ENCODE measurements around the gene CYP3A5.

Gene CYP3A5

GRCh38 chr7:99619571-99620130 is 60.1 kb downstream of the CYP3A5 start:
- no peak overlapping the region for H3K4me3 ChIP-seq (replicated peaks in 1 of 2; ENCODE audit: low read depth in 2 of 2, low read length in 2 of 2)
- no peak for TF ChIP-seq CTCF (IDR thresholded peaks at IDR 0.05; ENCODE audit: low read depth, low read length)
- no peak for DNase-seq (ENCODE audit: low read depth in 2 of 2)

- no peak overlapping the region for H3K4me3 ChIP-seq (replicated peaks in 1 of 2; ENCODE audit: low read depth in 2 of 2, low read length in 2 of 2)
- TF ChIP-seq CTCF (IDR thresholded peaks at IDR 0.05; ENCODE audit: low read depth, low read length) = no peak
These were observed 61.1 kb downstream of the CYP3A5 start for GRCh38 chr7:99618726-99619125.

GRCh38 chr7:99617192-99617781 is 62.5 kb downstream of the CYP3A5 start:
- no peak for DNase-seq (ENCODE audit: low read depth in 2 of 2)
- no peak for TF ChIP-seq CTCF (IDR thresholded peaks at IDR 0.05; ENCODE audit: low read depth, low read length)
- peak overlapping the region; percentile 96 to 97 for H3K4me3 ChIP-seq (replicated peaks in 1 of 2; ENCODE audit: low read depth in 2 of 2, low read length in 2 of 2)

More at GRCh38 chr7:99618726-99619125, 61.1 kb downstream of the CYP3A5 start:
- peak; percentile 16 to 17 for DNase-seq (ENCODE audit: low read depth in 2 of 2)

GRCh38 chr7:99616359-99617191 is 63.2 kb downstream of the CYP3A5 start, which contains the start of gene ZSCAN25:
Gene ZSCAN25, plus strand, starts transcription at chr7:99616946. Its CDS starts 2,661 bp downstream, at chr7:99619607.
- H3K4me3 ChIP-seq (replicated peaks in 1 of 2; ENCODE audit: low read depth in 2 of 2, low read length in 2 of 2) = peak within 1 kb of the TSS; percentile 96 to 97
- DNase-seq (ENCODE audit: low read depth in 2 of 2) = peak; percentile 95
- TF ChIP-seq CTCF (IDR thresholded peaks at IDR 0.05; ENCODE audit: low read depth, low read length) = peak; percentile 31

- no peak for TF ChIP-seq CTCF (IDR thresholded peaks at IDR 0.05; ENCODE audit: low read depth, low read length)
- peak overlapping the region; percentile 96 to 97 for H3K4me3 ChIP-seq (replicated peaks in 1 of 2; ENCODE audit: low read depth in 2 of 2, low read length in 2 of 2)
- DNase-seq (ENCODE audit: low read depth in 2 of 2) = no peak
These were observed 63.8 kb downstream of the CYP3A5 start for GRCh38 chr7:99615989-99616358.

GRCh38 chr7:99614495-99614894 is 65.3 kb downstream of the CYP3A5 start:
- no peak overlapping the region for H3K4me3 ChIP-seq (replicated peaks in 1 of 2; ENCODE audit: low read depth in 2 of 2, low read length in 2 of 2)
- TF ChIP-seq CTCF (IDR thresholded peaks at IDR 0.05; ENCODE audit: low read depth, low read length) = no peak
- no peak for DNase-seq (ENCODE audit: low read depth in 2 of 2)

All from cardiac fibroblast (primary cell).